ENCODE measurements around the gene CDK10.

Gene CDK10

GRCh38 chr16:89700100-89700648, 13.7 kb downstream of the CDK10 start:
- Histone ChIP-seq H3K36me3 (ENCODE audit: control insufficient read depth, insufficient read depth, low read length) (no peaks in the 10 kb centered on the region), H3K27ac (ENCODE audit: low read depth, low read length) (peak overlapping the region; percentile 11), H3K27me3 (ENCODE audit: control insufficient read depth, insufficient read depth, low read length) (no peaks in the 10 kb centered on the region), H3K9ac (ENCODE audit: low read length) (peak overlapping the region; percentile 46), H3K4me1 (ENCODE audit: control insufficient read depth, insufficient read depth, low read length) (peaks cover 6% of the 10 kb centered on the region), H3K4me3 (ENCODE audit: low read length) (peak overlapping the region; percentile 73)

- Histone ChIP-seq H3K4me1 (ENCODE audit: control insufficient read depth, insufficient read depth, low read length) (peaks cover 6% of the 10 kb centered on the region), H3K9ac (ENCODE audit: low read length) (peak overlapping the region; percentile 46)
Measured at GRCh38 chr16:89700649-89701424, 14.3 kb downstream of the CDK10 start.

GRCh38 chr16:89701425-89702406, 15.2 kb downstream of the CDK10 start, which contains the start of gene SPATA2L:
SPATA2L (minus strand) TSS chr16:89701705; CDS start chr16:89701232, 473 bp downstream.
- Histone ChIP-seq H3K4me3 (ENCODE audit: low read length) (peak within 1 kb of the TSS; percentile 73), H3K36me3 (ENCODE audit: control insufficient read depth, insufficient read depth, low read length) (no peaks in the 10 kb centered on the region), H3K27ac (ENCODE audit: low read depth, low read length) (peak within 1 kb of the TSS; percentile 11), H3K9ac (ENCODE audit: low read length) (peak within 1 kb of the TSS; percentile 46), H3K27me3 (ENCODE audit: control insufficient read depth, insufficient read depth, low read length) (no peaks in the 10 kb centered on the region), H3K4me1 (ENCODE audit: control insufficient read depth, insufficient read depth, low read length) (peaks cover 6% of the 10 kb centered on the region)

More at GRCh38 chr16:89700649-89701424, 14.3 kb downstream of the CDK10 start:
- Histone ChIP-seq H3K36me3 (ENCODE audit: control insufficient read depth, insufficient read depth, low read length) (no peaks in the 10 kb centered on the region), H3K27me3 (ENCODE audit: control insufficient read depth, insufficient read depth, low read length) (no peaks in the 10 kb centered on the region), H3K27ac (ENCODE audit: low read depth, low read length) (peak overlapping the region; percentile 11), H3K4me3 (ENCODE audit: low read length) (peak overlapping the region; percentile 73)

GRCh38 chr16:89704281-89704680, 17.8 kb downstream of the CDK10 start:
- H3K27me3 ChIP-seq (ENCODE audit: control insufficient read depth, insufficient read depth, low read length), result no peaks in the 10 kb centered on the region
- no peaks in the 10 kb centered on the region for H3K36me3 ChIP-seq (ENCODE audit: control insufficient read depth, insufficient read depth, low read length)
- H3K27ac ChIP-seq (ENCODE audit: low read depth, low read length), result no peak overlapping the region
- peaks cover 6% of the 10 kb centered on the region for H3K4me1 ChIP-seq (ENCODE audit: control insufficient read depth, insufficient read depth, low read length)
- H3K9ac ChIP-seq (ENCODE audit: low read length), result no peak overlapping the region
- H3K4me3 ChIP-seq (ENCODE audit: low read length), result no peak overlapping the region

GRCh38 chr16:89705006-89705405, 18.5 kb downstream of the CDK10 start:
- H3K36me3 ChIP-seq (ENCODE audit: control insufficient read depth, insufficient read depth, low read length), result no peaks in the 10 kb centered on the region
- peaks cover 6% of the 10 kb centered on the region for H3K4me1 ChIP-seq (ENCODE audit: control insufficient read depth, insufficient read depth, low read length)
- H3K27ac ChIP-seq (ENCODE audit: low read depth, low read length), result no peak overlapping the region
- no peaks in the 10 kb centered on the region for H3K27me3 ChIP-seq (ENCODE audit: control insufficient read depth, insufficient read depth, low read length)
- no peak overlapping the region for H3K4me3 ChIP-seq (ENCODE audit: low read length)
- no peak overlapping the region for H3K9ac ChIP-seq (ENCODE audit: low read length)

- Histone ChIP-seq H3K36me3 (ENCODE audit: control insufficient read depth, insufficient read depth, low read length) (no peaks in the 10 kb centered on the region), H3K4me1 (ENCODE audit: control insufficient read depth, insufficient read depth, low read length) (no peaks in the 10 kb centered on the region), H3K27me3 (ENCODE audit: control insufficient read depth, insufficient read depth, low read length) (no peaks in the 10 kb centered on the region), H3K4me3 (ENCODE audit: low read length) (no peak overlapping the region), H3K9ac (ENCODE audit: low read length) (no peak overlapping the region), H3K27ac (ENCODE audit: low read depth, low read length) (no peak overlapping the region)
Measured at GRCh38 chr16:89706518-89707260, 20.2 kb downstream of the CDK10 start.

- no peaks in the 10 kb centered on the region for H3K4me1 ChIP-seq (ENCODE audit: control insufficient read depth, insufficient read depth, low read length)
- H3K4me3 ChIP-seq (ENCODE audit: low read length), result no peak overlapping the region
- no peaks in the 10 kb centered on the region for H3K27me3 ChIP-seq (ENCODE audit: control insufficient read depth, insufficient read depth, low read length)
- no peak overlapping the region for H3K27ac ChIP-seq (ENCODE audit: low read depth, low read length)
- H3K9ac ChIP-seq (ENCODE audit: low read length), result no peak overlapping the region
- H3K36me3 ChIP-seq (ENCODE audit: control insufficient read depth, insufficient read depth, low read length), result no peaks in the 10 kb centered on the region
Measured at GRCh38 chr16:89707695-89708094, 21.2 kb downstream of the CDK10 start.

- Histone ChIP-seq H3K36me3 (ENCODE audit: control insufficient read depth, insufficient read depth, low read length) (no peaks in the 10 kb centered on the region), H3K27ac (ENCODE audit: low read depth, low read length) (no peak overlapping the region), H3K9ac (ENCODE audit: low read length) (no peak overlapping the region), H3K27me3 (ENCODE audit: control insufficient read depth, insufficient read depth, low read length) (no peaks in the 10 kb centered on the region), H3K4me3 (ENCODE audit: low read length) (no peak overlapping the region), H3K4me1 (ENCODE audit: control insufficient read depth, insufficient read depth, low read length) (no peaks in the 10 kb centered on the region)
Measured at GRCh38 chr16:89708481-89708931, 22.0 kb downstream of the CDK10 start.

GRCh38 chr16:89709166-89709565, 22.7 kb downstream of the CDK10 start:
- no peak overlapping the region for H3K4me3 ChIP-seq (ENCODE audit: low read length)
- no peaks in the 10 kb centered on the region for H3K4me1 ChIP-seq (ENCODE audit: control insufficient read depth, insufficient read depth, low read length)
- H3K27me3 ChIP-seq (ENCODE audit: control insufficient read depth, insufficient read depth, low read length), result no peaks in the 10 kb centered on the region
- no peak overlapping the region for H3K27ac ChIP-seq (ENCODE audit: low read depth, low read length)
- no peak overlapping the region for H3K9ac ChIP-seq (ENCODE audit: low read length)
- H3K36me3 ChIP-seq (ENCODE audit: control insufficient read depth, insufficient read depth, low read length), result no peaks in the 10 kb centered on the region

- H3K36me3 ChIP-seq (ENCODE audit: control insufficient read depth, insufficient read depth, low read length), result no peaks in the 10 kb centered on the region
- no peak overlapping the region for H3K27ac ChIP-seq (ENCODE audit: low read depth, low read length)
- no peak overlapping the region for H3K9ac ChIP-seq (ENCODE audit: low read length)
- H3K27me3 ChIP-seq (ENCODE audit: control insufficient read depth, insufficient read depth, low read length), result no peaks in the 10 kb centered on the region
- H3K4me3 ChIP-seq (ENCODE audit: low read length), result no peak overlapping the region
- H3K4me1 ChIP-seq (ENCODE audit: control insufficient read depth, insufficient read depth, low read length), result no peaks in the 10 kb centered on the region
Measured at GRCh38 chr16:89709716-89710432, 23.4 kb downstream of the CDK10 start.

Data from rectal smooth muscle tissue (tissue), 1 donor.